Germinal center (tissue), 1 donor: ENCODE data around the gene PROS1.
"Not testable (repeated sequence)": the region's sequence is repeated elsewhere in the genome, so short reads cannot be mapped to it uniquely, and the experiment has no call there.

Experiments used
- DNase-seq: peaks from one replicate; pipeline ENCODE4 v3.0.0; 2012; ENCODE audit warnings: mixed read lengths, low spot score

The PROS1 gene

GRCh38 chr3:93873412-93873811 lies 100.3 kb downstream of the PROS1 start:
- not testable (repeated sequence) for DNase-seq

- DNase-seq = no peak
These were observed 106.3 kb downstream of the PROS1 start for GRCh38 chr3:93867425-93867824.

GRCh38 chr3:93861017-93861416 lies 112.7 kb downstream of the PROS1 start:
- no peak for DNase-seq

- no peak for DNase-seq
These were observed 118.3 kb downstream of the PROS1 start for GRCh38 chr3:93855401-93855800.

- DNase-seq = not testable (repeated sequence)
These were observed 121.5 kb downstream of the PROS1 start for GRCh38 chr3:93852228-93852627.

- no peak for DNase-seq
These were observed 129.7 kb downstream of the PROS1 start for GRCh38 chr3:93843981-93844380.

GRCh38 chr3:93839193-93839592 lies 134.5 kb downstream of the PROS1 start:
- DNase-seq = not testable (repeated sequence)
